ENCODE measurements around the gene SSX2IP.

SSX2IP gene

DNA sequence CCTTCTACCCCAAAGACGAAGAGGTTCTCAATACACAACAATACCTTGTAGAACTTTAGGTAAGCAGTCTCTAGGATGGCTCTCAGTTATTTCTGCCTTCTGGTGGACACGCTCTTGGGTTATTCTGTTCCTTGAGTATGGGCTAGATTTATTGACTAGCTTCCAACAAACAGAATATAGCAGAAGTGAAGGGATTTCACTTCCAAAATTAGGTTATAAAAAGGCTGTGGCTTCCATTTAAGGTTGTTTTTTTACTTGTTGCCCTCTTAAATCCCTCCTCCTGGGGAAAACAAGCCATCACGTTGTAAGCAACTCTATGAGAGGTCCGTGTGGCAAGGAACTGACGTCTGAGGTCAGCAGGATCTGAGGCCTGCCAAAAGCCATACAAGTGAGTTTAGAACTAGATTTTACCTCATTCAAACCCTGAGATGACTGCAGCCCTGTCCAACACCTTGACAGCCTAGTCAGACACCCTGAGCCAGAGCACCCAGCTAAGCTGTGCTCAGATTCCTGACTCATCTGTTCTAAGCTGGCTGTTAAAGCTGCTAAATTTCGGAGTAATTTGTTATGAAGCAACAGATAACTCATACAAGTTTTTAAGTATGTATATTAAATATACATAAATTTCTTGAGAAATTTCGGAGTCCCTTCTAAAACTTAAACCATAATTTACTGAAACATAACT is 12.7 kb downstream of the SSX2IP start:
- in situ Hi-C loops (cut with HindIII; ENCODE audit: low sequenced_read_pairs), result no loop called here

DNA sequence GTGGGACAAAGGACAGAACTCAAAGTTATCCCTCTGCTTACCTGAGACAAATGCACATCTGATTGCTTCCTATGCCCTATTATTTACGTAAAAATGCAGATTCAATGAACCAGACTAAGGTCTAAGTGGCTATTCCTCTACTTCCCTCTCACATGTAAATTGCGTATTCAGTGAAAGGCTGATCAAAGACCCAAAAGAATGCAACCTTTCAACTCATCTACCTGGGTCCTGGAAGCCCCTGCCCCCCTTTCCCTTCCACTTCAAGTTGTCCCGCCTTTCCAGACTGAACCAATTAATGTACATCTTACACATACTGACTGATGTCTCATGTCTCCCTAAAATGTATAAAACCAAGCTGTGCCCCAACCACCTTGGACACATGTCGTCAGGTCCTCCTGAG is 14.6 kb downstream of the SSX2IP start:
- in situ Hi-C loops (cut with HindIII; ENCODE audit: low sequenced_read_pairs), result no loop called here

DNA sequence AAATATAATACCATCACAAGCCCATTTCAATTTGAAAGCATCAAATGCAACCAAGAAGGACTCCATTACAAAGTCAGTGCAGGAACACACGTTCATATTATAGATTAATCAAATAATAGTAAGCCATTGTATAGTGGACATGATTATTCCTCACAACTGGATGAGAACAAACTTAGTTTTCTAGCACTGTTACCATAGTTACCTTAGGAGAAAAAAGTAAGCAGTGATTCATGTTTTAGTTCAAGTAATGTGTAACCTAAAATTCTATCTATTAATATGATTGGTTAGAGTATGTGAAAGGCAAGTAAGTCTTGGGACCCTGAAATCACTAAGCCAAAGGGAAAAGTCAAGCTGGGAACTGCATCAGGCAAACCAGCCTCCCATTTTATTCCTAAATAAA is 15.2 kb downstream of the SSX2IP start:
- in situ Hi-C loops (cut with HindIII; ENCODE audit: low sequenced_read_pairs), result no loop called here

DNA sequence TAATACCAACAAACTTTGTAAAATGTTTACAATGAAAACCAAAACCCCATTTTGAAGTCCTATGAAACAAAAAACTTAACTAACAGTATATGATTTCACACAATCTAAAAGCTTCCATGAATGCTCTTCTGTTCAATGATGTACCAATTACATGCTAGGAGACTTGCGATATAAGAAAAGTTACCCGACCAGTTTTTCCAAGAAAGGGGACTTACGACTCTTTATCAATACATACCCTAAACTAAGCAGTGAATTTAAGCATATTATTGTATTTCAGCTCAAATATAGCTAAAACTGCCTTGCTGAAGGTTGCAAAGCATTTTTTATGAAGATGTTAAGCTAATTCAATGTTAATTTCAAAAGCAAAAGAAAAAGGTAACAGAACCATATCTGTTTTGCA is 15.6 kb downstream of the SSX2IP start:
- in situ Hi-C loops (cut with HindIII; ENCODE audit: low sequenced_read_pairs), result no loop called here

DNA sequence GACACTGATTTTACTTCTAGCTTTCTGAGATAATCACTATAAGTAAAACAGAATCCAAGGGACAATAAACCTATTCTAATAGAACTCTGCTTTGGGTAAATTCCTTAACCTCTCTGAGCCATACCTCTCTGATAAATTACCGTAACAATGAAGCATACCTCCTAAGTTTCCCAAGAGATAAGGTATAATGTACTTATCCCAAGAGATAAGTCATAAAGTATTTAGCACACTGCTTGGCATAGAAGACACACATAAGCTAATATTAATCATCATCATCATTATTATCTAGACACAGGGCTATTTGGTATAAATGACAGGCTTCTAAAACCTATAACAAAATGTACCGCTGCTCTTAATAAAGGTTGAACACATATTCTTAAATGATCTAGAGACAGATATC is 16.2 kb downstream of the SSX2IP start:
- in situ Hi-C loops (cut with HindIII; ENCODE audit: low sequenced_read_pairs), result no loop called here

DNA sequence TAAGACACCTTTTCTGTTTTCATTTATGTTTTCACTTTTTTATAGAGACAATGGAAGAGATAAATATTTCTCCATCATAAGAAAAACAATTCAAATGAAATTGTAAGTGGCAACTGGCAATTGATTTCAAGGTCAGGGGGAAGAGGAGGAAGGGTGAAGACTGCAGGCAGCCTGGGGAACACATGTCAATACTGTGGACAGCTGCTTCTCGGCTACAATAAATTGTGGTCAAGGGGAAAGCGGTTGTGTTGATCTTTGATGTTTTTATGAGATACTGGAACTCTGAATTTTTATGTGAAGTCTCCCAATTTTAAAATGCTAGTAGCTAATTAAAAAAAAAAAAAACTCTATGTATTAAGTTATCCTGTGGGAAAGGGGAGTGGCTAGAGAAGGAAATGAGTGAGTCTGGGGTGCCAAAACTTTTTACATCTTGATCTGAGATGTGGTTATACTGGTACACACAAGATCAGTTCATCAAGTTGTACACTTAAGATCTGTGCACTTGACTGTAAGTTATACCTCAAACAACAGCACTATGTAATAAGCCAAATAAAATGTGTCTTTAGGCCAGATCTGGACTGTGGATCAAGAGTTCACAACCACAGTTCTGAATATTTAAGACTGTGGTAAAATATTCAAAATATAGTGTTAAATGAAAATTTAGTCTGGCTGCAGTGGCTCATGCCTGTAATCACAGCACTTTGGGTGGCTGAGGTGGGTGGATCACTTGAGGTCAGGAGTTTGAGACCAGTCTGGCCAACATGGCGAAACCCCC is 18.0 kb downstream of the SSX2IP start:
- in situ Hi-C loops (cut with HindIII; ENCODE audit: low sequenced_read_pairs), result no loop called here

DNA sequence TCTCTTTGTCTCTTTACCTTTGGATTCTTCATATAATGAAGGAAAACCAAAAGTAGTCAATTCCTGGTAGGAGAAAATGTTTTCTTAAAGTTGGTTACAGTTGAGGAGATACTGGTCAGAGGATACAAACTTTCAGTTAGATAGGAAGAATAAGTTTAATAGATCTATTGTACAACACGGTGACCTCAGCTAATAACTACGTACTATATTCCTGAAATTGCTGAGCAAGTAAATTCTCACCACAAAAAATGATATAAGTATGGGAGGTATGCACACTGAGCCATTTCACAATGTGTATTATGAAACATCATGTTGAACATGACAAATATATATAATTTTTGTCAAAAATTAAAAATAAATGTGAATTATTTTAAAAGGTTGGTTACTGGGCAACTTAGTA is 20.4 kb downstream of the SSX2IP start:
- in situ Hi-C loops (cut with HindIII; ENCODE audit: low sequenced_read_pairs), result no loop called here

DNA sequence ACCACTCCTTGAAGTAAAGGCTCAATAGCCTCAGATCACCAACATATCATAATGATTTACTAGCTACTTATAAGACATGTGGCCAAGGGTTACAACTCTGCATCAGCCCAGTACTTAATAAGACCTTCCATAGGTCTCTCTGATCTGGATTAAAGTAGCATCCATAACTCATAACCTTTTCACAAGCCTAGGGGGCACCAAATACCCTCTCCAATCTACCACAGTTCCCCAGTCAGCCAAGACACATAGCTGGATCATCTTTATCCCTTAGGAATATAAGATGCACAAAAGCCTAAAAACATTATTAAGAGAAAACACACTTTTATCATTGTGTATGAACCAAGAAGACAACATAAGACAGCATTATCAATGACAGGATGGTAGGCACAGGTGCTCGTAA is 22.1 kb downstream of the SSX2IP start:
- in situ Hi-C loops (cut with HindIII; ENCODE audit: low sequenced_read_pairs), result no loop called here

DNA sequence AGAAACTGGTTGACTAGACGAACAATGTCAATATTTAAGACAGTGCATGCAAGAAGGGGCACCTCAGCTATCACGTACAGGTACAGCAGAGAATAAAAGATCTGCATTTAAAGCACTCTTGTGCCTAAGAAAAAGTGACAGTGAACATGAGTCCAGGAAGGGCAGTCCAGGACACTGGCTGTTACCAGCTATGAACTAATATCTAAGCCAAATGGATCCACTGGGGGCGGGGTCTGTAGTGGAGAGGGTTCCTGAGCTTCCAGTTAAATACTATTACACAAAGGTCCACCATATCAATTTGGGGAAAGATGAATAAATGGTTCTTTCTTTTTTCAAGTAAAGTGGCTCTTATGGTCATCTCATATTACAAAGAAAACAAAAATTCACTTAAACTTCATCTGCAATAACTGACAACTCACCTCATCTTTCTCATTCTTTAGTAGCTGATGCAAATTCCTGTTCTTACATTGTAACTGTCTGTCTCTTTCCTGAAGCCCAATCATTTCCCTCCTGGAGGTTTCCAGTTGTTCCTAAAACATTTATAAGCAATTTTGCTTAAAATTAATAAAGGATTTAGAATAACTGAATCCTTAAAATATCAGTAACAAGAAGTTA is 24.5 kb downstream of the SSX2IP start:
- in situ Hi-C loops (cut with HindIII; ENCODE audit: low sequenced_read_pairs), result no loop called here

DNA sequence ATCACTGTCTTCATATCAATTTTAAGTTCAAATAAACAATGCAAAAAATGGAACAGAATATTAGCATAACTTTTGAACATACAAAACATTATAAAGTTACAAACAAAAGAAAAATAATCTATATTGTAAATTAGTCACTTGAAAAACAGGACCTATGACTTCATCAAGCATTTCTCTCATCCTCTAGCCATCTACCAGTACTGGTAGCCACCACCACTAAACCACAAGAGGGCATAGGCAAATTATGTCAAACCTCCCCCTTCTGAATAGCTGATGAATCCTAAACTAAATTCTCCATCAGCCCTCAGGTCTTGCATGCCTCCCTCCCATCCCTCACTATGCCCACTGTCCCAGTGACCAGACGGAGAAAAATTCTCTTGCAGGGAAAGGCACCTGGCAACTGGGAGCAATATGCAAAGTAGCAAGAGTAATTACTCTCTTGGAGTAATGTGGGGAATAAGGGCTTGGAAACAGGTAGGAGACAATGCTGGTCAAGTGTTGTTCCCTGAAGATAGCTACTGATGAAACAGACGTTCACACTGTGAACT is 37.1 kb downstream of the SSX2IP start:
- in situ Hi-C loops (cut with HindIII; ENCODE audit: low sequenced_read_pairs), result no loop called here

DNA sequence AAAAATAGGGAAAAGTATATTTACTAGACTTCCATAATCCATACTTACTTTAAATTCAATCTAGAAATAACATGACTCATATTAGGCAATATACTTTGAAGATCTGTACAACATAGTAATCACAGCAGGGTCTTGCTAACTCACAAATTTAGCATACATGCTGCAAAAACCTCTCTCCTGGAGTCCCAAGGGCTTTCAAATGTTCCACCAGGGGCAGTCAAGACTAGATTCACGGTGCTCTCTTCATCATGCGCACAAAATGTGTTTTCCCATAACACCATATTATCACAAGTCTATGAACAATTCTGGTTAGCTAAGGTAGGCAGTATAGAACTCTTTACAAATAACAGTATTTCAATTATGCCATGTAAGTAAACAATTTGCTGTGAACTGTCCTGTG is 45.8 kb downstream of the SSX2IP start:
- in situ Hi-C loops (cut with HindIII; ENCODE audit: low sequenced_read_pairs), result loop anchor here (25.0 kb wide), 1 partner anchor 732 kb away; no protein-coding TSS in a partner anchor

DNA sequence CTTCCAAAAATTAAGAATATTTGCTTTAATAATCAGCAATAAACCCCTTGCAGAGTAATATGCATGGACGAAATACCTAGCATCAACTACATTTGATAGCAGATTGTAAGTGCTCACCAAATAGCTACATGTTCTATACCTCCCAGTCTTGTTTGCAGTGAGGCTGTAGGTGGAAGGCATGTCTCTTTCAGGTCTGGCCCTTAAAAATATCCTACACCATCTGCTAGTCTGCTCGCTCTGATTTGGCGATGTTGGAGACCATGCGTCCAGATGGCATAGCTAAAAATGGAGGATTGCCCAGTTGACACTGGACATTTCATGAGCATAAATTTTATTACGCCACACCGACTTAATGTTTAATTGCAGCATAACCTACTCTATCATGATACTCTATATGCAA is 47.1 kb downstream of the SSX2IP start:
- in situ Hi-C loops (cut with HindIII; ENCODE audit: low sequenced_read_pairs), result loop anchor here (25.0 kb wide), 1 partner anchor 731 kb away; no protein-coding TSS in a partner anchor

DNA sequence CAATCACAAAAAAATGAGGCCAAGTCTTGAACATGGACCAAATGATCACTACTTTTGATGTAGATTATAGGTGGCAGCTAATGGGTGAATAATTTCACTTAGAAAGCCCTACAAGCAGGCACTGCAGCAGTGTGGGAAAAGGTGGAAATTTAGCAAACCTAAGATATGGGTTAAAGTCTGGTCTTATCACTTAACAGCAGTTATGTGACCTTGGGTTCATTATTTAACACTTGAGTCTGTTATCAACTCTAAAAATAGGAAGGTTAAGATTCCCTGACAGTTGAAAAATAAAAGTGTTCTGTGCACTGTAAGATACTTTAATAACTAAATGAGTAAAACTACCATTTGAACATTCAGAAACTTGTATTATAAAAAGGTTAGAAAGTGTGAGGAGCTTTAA is 47.5 kb downstream of the SSX2IP start:
- in situ Hi-C loops (cut with HindIII; ENCODE audit: low sequenced_read_pairs), result loop anchor here (25.0 kb wide), 1 partner anchor 730 kb away; no protein-coding TSS in a partner anchor

DNA sequence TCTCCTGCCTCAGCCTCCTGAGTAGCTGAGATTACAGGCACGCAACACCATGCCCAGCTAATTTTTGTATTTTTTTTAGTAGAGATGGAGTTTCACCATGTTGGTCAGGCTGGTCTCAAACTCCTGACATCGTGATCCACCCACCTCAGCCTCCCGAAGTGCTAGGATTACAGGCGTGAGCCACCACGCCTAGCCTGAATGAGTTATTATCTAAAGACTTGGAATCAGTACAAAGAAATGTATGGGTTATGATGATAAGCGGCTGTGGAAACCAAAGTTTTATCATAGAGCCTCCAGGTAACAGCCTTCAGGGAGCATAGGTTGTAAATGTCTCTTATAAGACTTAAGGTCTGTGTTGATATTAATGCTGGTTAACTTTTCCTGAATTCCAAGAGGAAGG is 50.5 kb downstream of the SSX2IP start:
- in situ Hi-C loops (cut with HindIII; ENCODE audit: low sequenced_read_pairs), result loop anchor here (25.0 kb wide), 1 partner anchor 727 kb away; no protein-coding TSS in a partner anchor

DNA sequence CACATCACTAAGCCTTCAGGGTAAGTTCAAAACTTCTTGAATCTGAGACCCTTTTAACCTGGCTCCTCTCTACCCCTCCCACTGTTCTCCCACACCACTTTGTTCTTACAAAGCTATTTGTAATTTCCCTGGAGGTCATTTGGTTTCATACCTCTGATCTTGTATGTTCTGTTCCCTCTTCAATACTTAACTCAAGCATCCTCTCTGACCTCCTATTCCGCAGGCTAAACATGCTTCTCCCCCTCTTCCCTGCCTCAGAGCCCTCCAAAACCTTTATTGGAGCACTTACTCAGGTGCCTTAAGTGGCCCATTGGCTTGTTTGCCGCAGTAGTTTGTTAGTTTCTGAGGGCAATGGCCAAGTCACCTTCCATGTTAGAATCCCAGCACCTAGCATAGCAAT is 54.8 kb downstream of the SSX2IP start:
- in situ Hi-C loops (cut with HindIII; ENCODE audit: low sequenced_read_pairs), result loop anchor here (25.0 kb wide), 1 partner anchor 723 kb away; no protein-coding TSS in a partner anchor

DNA sequence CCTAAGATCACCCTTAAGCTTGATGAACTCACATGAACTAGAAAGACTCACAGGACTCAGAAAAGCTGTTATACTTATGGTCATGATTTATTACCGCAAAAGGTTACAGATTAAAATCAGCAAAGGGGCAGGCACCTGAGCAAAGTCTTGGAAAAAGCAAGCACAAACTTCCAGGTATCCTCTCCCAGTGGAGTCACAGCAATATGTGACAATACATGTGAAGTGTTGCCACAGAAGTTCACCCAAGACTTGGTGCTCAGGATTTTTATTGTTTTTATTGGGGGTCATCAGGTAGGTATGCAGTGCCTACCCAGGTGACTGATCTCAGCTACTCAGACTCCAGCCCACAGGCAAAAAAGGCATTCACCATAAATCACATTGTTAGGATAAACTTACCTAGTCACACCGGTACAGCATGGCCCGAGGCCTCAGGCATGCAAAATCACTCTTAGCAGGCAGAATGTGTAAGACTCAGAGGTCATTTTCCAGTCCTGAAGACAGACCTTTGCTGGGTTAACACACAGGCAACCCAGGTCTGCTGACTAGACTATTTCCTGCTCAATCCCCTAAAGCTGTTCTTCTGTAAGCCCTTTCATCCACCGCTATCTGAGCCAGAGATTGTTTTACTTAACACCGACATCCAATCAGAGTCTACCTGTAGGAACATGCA is 55.6 kb downstream of the SSX2IP start:
- in situ Hi-C loops (cut with HindIII; ENCODE audit: low sequenced_read_pairs), result loop anchor here (25.0 kb wide), 1 partner anchor 722 kb away; no protein-coding TSS in a partner anchor

DNA sequence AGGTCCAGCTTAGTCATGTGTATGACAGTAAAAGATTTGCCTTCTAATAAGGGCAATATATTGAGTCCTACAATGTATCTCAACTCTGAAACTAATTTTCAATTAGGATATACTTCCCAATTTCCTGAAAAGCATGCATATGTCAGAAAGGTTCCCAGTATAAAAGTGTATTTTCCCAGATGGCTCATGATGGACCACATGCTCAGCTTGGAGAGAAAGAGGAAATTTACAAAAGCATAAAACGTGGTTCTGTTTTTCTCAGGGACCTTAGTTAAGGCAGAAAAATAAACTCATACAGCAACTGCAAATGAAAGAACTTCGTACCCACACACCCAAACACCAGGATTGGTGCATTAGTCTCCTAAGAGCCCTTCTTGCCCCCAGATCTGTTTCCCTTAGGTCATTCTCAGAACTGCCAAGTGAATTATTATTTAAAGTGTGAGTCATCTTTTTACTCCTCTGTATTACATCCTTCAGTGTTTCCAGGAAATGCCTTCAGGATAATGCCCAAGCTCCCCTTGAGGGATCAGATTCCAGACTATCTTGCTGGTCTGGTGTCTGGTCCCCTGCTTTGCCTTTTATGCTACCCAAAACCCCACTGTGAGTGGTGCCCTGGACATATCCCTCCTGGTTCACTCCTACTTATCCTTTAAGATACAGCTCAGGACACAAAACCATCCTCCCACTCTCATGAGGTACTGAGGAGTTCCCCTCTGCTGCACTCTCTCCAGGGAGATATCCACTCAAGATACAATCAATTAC is 57.4 kb downstream of the SSX2IP start:
- in situ Hi-C loops (cut with HindIII; ENCODE audit: low sequenced_read_pairs), result loop anchor here (25.0 kb wide), 1 partner anchor 721 kb away; no protein-coding TSS in a partner anchor

DNA sequence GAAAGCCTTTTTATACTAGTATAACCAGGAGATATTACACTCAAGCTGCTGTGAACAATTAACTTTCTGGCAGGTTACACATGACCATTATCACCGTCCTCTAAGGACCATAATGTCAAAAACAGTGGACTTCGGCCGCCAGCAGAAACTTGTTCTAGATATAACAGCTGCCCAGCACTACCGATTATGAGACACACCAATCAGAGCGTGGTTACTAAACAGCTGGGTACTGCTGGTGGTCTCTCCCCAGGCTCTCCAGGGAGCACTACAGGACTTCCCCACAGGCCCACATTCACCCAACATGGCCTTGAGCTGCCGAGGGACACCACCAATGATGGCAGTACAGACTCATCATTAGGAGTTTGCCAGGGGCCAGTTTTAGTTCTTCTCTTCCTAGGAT is 58.1 kb downstream of the SSX2IP start:
- in situ Hi-C loops (cut with HindIII; ENCODE audit: low sequenced_read_pairs), result loop anchor here (25.0 kb wide), 1 partner anchor 720 kb away; no protein-coding TSS in a partner anchor

DNA sequence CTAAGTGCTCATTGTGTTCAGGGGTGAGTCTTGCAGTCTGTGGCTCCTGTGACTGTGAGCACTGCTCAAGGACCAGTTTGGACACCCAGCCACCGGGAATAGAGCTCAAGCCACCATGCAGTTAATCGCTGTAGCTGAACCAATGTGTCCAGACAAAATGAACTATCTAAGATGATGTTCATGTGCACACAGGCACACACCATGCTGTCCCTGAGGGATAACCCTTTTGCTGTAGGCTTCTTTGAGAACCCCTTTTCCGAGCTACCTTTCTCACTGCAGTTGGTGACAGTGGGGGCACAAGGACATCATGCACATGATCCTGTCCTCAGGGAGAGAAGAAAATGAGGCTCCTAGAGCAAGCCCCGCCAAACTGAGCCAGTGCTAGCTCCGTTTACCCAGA is 65.4 kb downstream of the SSX2IP start:
- in situ Hi-C loops (cut with HindIII; ENCODE audit: low sequenced_read_pairs), result loop anchor here (25.0 kb wide), 1 partner anchor 713 kb away; no protein-coding TSS in a partner anchor

DNA sequence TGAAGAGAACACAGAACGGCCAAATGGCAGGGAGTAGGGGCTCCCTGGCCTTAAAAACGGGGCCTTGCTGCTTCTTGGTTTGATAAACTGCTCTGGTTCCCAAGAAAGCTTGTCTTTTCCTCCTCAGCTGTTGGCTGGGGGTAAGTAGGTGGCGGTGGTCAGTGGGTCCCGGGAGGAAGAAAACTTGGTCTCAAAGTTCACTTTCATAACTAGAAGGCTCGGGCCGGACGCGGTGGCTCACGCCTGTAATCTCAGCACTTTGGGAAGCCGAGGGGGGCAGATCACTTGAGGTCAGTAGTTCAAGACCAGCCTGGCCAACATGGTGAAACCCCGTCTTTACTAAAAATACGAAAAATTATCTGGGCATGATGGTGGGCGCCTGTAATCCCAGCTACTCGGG is 68.7 kb downstream of the SSX2IP start:
- in situ Hi-C loops (cut with HindIII; ENCODE audit: low sequenced_read_pairs), result no loop called here

Data from DLD1 (cell line).